ENCODE results near the gene RNF225. TPM values are rescaled to one million over a fixed set of nuclear protein-coding genes. Genes with fewer than 3 reads are reported as not detected.

The RNF225 gene
- total and polyA plus RNA-seq, 8 donors = 1.9 to 3.2 TPM; not detected in 6

DNA sequence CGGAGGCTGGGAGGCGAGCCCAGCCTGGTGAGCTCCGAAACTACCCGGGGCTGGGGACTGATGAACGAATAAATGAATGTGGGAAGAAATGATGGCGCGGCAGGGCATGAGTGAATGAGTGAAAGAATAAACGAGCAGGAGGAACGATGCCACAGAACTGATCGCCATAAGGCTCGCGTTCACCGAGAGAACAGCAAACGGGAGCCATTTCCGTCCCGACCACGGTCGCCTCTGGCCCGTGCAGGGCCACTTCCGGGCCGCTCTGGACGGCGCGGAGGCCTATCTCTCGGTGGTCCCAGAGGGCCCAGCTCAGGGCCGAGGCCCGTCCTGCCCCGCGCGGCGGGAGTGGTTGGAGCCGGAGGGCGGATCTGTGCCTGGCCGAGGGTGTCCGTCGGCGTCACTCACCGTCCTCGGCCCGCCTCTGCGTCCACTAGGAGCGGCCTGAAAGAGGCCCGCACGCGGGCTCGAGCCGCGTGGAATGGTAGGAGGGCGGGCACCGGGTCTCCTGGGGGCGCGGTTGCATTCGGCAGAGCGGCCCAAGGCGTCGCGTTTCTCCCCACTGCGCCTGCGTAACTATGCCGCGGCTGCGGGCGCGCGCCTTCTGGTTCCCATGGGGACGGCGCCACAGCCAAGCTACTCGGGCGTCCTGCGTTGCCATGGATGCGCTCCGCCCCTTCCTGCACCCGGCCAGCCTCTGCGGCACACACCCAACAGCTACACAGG is 33.0 kb upstream of the RNF225 start, which contains the start of gene ZNF497:
Gene ZNF497 (minus strand): TSS at position 480 of the 723 bp plus-strand sequence. CDS start 5,116 bp downstream, outside the sequence.
- TF ChIP-seq, protein P1, sequence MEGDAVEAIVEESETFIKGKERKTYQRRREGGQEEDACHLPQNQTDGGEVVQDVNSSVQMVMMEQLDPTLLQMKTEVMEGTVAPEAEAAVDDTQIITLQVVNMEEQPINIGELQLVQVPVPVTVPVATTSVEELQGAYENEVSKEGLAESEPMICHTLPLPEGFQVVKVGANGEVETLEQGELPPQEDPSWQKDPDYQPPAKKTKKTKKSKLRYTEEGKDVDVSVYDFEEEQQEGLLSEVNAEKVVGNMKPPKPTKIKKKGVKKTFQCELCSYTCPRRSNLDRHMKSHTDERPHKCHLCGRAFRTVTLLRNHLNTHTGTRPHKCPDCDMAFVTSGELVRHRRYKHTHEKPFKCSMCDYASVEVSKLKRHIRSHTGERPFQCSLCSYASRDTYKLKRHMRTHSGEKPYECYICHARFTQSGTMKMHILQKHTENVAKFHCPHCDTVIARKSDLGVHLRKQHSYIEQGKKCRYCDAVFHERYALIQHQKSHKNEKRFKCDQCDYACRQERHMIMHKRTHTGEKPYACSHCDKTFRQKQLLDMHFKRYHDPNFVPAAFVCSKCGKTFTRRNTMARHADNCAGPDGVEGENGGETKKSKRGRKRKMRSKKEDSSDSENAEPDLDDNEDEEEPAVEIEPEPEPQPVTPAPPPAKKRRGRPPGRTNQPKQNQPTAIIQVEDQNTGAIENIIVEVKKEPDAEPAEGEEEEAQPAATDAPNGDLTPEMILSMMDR (IDR thresholded peaks at IDR 0.05) = no peak
- peak; percentile 98 to 100 (median 98) for DNase-seq
- peak within 1 kb of the TSS; percentile 70 to 72 for H3K4me3 ChIP-seq
- intact Hi-C loops (cut with DNase I) = no loop called here
- H3K9me3 ChIP-seq = no peaks in the 10 kb centered on the region
- peaks cover under 1 to 6% of the 10 kb centered on the region in 2 donors for H3K27me3 ChIP-seq
- H3K36me3 ChIP-seq = no peaks in the 10 kb centered on the region
- H3K4me1 ChIP-seq = peaks cover 4 to 19% of the 10 kb centered on the region in 2 donors
- H3K27ac ChIP-seq = peak within 1 kb of the TSS; percentile 93 to 94
- peak; percentile 95 for ATAC-seq

DNA sequence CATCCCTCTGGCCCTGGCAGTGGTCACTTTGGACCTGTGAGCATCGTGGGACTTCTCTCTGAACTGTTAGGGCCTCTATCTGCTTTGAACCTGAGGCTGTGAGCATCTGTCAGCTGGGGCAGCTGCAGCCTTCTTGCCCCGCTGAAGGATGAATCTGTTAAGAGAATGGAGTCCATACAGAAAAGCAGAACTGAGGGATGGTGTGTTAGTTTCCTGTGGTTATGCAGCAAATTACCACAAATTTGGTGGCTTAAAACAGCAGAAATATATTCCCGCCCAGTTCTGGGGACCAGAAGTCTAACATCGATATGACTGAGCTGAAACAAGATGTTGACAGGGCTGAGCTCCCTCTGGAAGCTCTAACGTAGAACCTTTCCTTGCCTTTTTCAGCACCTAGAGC is 31.3 kb upstream of the RNF225 start:
- H3K27ac ChIP-seq = no peak overlapping the region
- H3K36me3 ChIP-seq = no peaks in the 10 kb centered on the region
- no peak for DNase-seq
- no peaks in the 10 kb centered on the region for H3K27me3 ChIP-seq
- intact Hi-C loops (cut with DNase I) = no loop called here
- no peaks in the 10 kb centered on the region for H3K9me3 ChIP-seq
- no peak for ATAC-seq
- H3K4me1 ChIP-seq = peaks cover 4 to 19% of the 10 kb centered on the region in 2 donors
- H3K4me3 ChIP-seq = no peak overlapping the region
- TF ChIP-seq, protein P1 (IDR thresholded peaks at IDR 0.05) = no peak

DNA sequence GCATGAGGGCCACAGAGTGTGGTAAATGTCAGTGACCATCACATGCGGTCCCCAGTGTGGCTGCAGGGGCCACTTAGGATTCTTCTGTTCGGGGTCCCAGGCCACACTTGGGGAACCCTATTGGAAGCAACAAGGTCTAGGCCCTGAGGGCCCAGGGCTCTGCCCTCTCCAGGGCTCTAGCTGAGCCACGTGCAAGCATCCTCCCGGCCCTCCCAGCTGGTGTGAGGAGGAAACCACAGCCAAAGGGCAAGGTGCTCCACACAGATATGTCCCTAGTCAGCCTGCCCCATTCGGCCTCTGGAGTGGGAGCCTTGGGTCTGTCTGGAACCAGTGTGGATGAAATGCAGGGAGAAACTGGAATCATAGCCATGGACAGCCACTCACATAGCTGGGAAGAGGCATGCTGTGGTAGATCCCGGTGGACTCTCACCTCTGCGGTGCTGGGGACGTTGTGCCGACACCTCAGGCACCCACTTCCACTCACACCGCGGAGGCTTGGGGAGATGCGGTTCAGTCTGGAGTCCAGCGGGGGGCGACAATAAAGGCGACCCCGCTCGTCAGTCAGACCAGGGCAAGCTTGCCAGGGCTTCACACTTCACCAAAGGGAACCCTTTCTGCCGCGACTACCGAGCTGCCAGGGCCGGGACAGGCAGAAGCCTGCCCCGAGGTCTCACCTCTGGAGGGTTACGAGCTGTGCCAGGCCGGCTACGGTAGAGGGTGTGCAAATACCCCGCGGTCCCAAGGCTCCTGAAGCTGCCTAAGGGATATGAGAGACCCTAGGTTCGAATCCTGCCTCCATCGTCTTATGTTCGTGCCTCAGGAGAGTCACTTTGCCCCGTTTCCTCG is 28.6 kb upstream of the RNF225 start:
- no peaks in the 10 kb centered on the region for H3K9me3 ChIP-seq
- no peak for ATAC-seq
- intact Hi-C loops (cut with DNase I) = no loop called here
- H3K4me3 ChIP-seq = no peak overlapping the region
- TF ChIP-seq, protein P1 (IDR thresholded peaks at IDR 0.05) = no peak
- no peaks in the 10 kb centered on the region for H3K27me3 ChIP-seq
- peaks cover under 1 to 15% of the 10 kb centered on the region in 2 donors for H3K4me1 ChIP-seq
- H3K27ac ChIP-seq = no peak overlapping the region
- DNase-seq = peak in 1 of 4 donors; percentile 61
- H3K36me3 ChIP-seq = no peaks in the 10 kb centered on the region

DNA sequence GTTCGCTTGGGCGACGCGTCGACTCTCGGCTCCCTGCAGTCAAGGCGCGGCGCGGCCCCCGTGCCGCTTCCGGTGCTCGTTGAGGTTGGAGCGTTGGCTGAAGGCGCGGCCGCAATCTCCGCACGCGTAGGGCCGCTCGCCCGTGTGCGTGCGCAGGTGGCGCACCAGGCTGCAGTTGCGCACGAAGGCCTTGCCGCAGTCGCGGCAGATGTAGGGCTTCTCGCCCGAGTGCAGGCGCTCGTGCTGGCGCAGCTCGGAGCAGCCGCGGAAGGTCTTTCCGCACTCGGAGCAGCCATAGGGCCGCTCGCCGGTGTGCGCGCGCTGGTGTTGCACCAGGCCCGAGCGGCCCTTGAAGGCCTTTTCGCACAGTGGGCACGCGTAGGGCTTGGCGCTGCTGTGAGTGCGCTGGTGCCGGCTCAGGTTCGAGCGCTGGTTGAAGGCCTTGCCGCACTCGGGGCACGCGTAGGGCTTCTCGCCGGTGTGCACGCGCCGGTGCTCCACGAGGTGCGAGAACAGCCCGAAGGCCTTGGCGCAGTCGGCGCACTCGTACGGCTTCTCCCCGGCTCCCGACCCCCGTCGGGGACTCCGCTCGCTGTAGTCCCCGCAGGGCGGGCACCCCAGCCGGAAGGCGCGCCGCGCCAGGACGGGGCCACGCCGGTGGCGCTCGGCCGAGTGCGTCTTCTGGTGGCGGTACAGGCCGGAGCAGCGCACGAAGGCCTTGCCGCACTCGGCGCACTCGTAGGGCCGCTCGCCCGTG is 27.6 kb upstream of the RNF225 start:
- ATAC-seq = no peak
- intact Hi-C loops (cut with DNase I) = no loop called here
- H3K4me3 ChIP-seq = no peak overlapping the region

More for the DNA sequence above, 27.6 kb upstream of the RNF225 start:
- Histone ChIP-seq H3K27me3 (no peaks in the 10 kb centered on the region), H3K27ac (no peak overlapping the region), H3K36me3 (no peaks in the 10 kb centered on the region), H3K4me1 (peaks cover 0 to 13% of the 10 kb centered on the region in 2 donors), H3K9me3 (no peaks in the 10 kb centered on the region)
- DNase-seq = peak in 1 of 4 donors; percentile 77
- TF ChIP-seq, protein P1 (IDR thresholded peaks at IDR 0.05) = no peak
